Tibial nerve (tissue), 4 donors: ENCODE data around the gene HJV. TPM values are rescaled to one million over a fixed set of nuclear protein-coding genes. Genes with fewer than 3 reads are reported as not detected.

Experiments
- DNase-seq, 2 donors: peaks; one replicate each; pipeline ENCODE4 v3.0.0-alpha.2; 2019; ENCODE audit warnings: low spot score in 2 of 2
- H3K27ac ChIP-seq, 4 donors: fragments of 200-600 bp; sonication (generic) in 3 of 4; one replicate each; pipeline ENCODE4 v1.5.1; 2017 to 2019; ENCODE audit warnings: mild to moderate bottlenecking in 1 of 4
- H3K27me3 ChIP-seq, 2 donors: fragments of 200-600 bp; sonication (generic) in 1 of 2; one replicate each; pipeline versions ENCODE4 v1.5.1 to v1.6.0; 2017 to 2019
- H3K36me3 ChIP-seq, 3 donors: fragments of 200-600 bp; sonication (generic); one replicate each; pipeline ENCODE4 v1.5.1; 2018 to 2019
- H3K4me1 ChIP-seq, 4 donors: fragments of 200-600 bp; sonication (generic) in 3 of 4; one replicate each; pipeline ENCODE4 v1.5.1; 2017 to 2019
- H3K4me3 ChIP-seq, 4 donors: fragments of 200-600 bp; sonication (generic) in 3 of 4; one replicate each; pipeline ENCODE4 v1.5.1; 2017 to 2019; ENCODE audit warnings: mild to moderate bottlenecking in 1 of 4, moderate library complexity in 1 of 4
- H3K9me3 ChIP-seq, 4 donors: fragments of 200-600 bp; sonication (generic) in 3 of 4; one replicate each; pipeline ENCODE4 v1.5.1; 2017 to 2019
- CTCF ChIP-seq, 5 experiments: fragments of 200-600 bp in 3 of 5; fragments of 450-650 bp in 2 of 5; sonication (generic) in 3 of 5; IDR thresholded peaks; one replicate each; pipeline ENCODE4 v1.5.1; 2016 to 2019; ENCODE audit warnings: antibody characterized with exemption in 5 of 5, mild to moderate bottlenecking in 3 of 5, moderate library complexity in 2 of 5
- EP300 ChIP-seq, 2 donors: sonication (generic); formaldehyde crosslinking; IDR thresholded peaks; one replicate each; pipeline ENCODE4 v1.6.1; 2017; ENCODE audit warnings: antibody characterized with exemption in 2 of 2, mild to moderate bottlenecking in 1 of 2
- POLR2A ChIP-seq, 2 donors: fragments of 450-650 bp; IDR thresholded peaks; one replicate each; pipeline ENCODE4 v1.6.1; 2017; ENCODE audit warnings: antibody characterized with exemption in 2 of 2, mild to moderate bottlenecking in 2 of 2, moderate library complexity in 2 of 2
- WGBS, 2 donors: methylation state at CpG; one replicate each; pipeline ENCODE4 v1.1.5; 2018; 5-methylcytosine and 5-hydroxymethylcytosine counted together
- total RNA-seq, 4 donors: library from RNA; depleted of rRNA; stranded (reverse); fragments of >200 nt; gene quantifications; one replicate each; pipeline ENCODE4 v1.1.0, GENCODE V29; 2016

Gene HJV
- total RNA-seq, 4 donors from 2014 or later, result not detected

- 62 to 85% methylated on average over 6 of the region's 6 CpGs for WGBS, 2 donors
- no peak overlapping the region for H3K4me3 ChIP-seq
- no peaks in the 10 kb centered on the region for H3K36me3 ChIP-seq
- H3K4me1 ChIP-seq, result peaks cover 0 to 16% (median 2%) of the 10 kb centered on the region in 4 donors
- H3K9me3 ChIP-seq, result no peaks in the 10 kb centered on the region
- H3K27ac ChIP-seq, result no peak overlapping the region
- no peaks in the 10 kb centered on the region for H3K27me3 ChIP-seq
- DNase-seq, result no peak
- TF ChIP-seq EP300 (IDR thresholded peaks at IDR 0.05) (no peak), CTCF (IDR thresholded peaks at IDR 0.05) (no peak), POLR2A (IDR thresholded peaks at IDR 0.05) (no peak)
These were observed 8.0 kb downstream of the HJV start for GRCh38 chr1:146013559-146013922.

GRCh38 chr1:146012703-146013558 lies 8.6 kb downstream of the HJV start:
- no peaks in the 10 kb centered on the region for H3K36me3 ChIP-seq
- peaks cover 0 to 18% (median 2%) of the 10 kb centered on the region in 4 donors for H3K4me1 ChIP-seq
- peak overlapping the region in 1 of 4 donors; percentile 24 for H3K27ac ChIP-seq
- peak in 1 of 2 donors; percentile 87 for DNase-seq
- WGBS, 2 donors, result 5 to 7% methylated on average over 4 of the region's 4 CpGs
- TF ChIP-seq EP300 (IDR thresholded peaks at IDR 0.05), result peak in 1 of 2 donors; percentile 75
- TF ChIP-seq CTCF (IDR thresholded peaks at IDR 0.05), result peak; percentile 53 to 84 (median 71)
- no peak for TF ChIP-seq POLR2A (IDR thresholded peaks at IDR 0.05)
- H3K9me3 ChIP-seq, result no peaks in the 10 kb centered on the region
- H3K27me3 ChIP-seq, result no peaks in the 10 kb centered on the region
- no peak overlapping the region for H3K4me3 ChIP-seq

- TF ChIP-seq EP300 (IDR thresholded peaks at IDR 0.05) (peak in 1 of 2 donors; percentile 25), CTCF (IDR thresholded peaks at IDR 0.05) (no peak)
- WGBS, 2 donors, result 82 to 85% methylated on average over 8 of the region's 8 CpGs
- Histone ChIP-seq H3K4me3 (no peak overlapping the region), H3K27me3 (no peaks in the 10 kb centered on the region), H3K4me1 (peaks cover 0 to 40% (median 20%) of the 10 kb centered on the region in 4 donors), H3K9me3 (no peaks in the 10 kb centered on the region), H3K36me3 (no peaks in the 10 kb centered on the region), H3K27ac (peak overlapping the region in 2 of 4 donors; percentile 65 to 92)
- DNase-seq, result no peak
These were observed 11.3 kb downstream of the HJV start for GRCh38 chr1:146010126-146010738.

- no peaks in the 10 kb centered on the region for H3K36me3 ChIP-seq
- H3K4me1 ChIP-seq, result peaks cover 0 to 47% (median 19%) of the 10 kb centered on the region in 4 donors
- no peak for DNase-seq
- peak overlapping the region; percentile 79 to 93 (median 89) for H3K27ac ChIP-seq
- 78 to 86% methylated on average over 8 of the region's 8 CpGs for WGBS, 2 donors
- H3K4me3 ChIP-seq, result no peak overlapping the region
- no peaks in the 10 kb centered on the region for H3K27me3 ChIP-seq
- no peak for TF ChIP-seq EP300 (IDR thresholded peaks at IDR 0.05)
- TF ChIP-seq POLR2A (IDR thresholded peaks at IDR 0.05), result no peak
- TF ChIP-seq CTCF (IDR thresholded peaks at IDR 0.05), result no peak
- H3K9me3 ChIP-seq, result no peaks in the 10 kb centered on the region
These were observed 13.9 kb downstream of the HJV start for GRCh38 chr1:146007489-146008133.
